Stimulated activated CD4-positive, alpha-beta T cell treated with anti-CD3 and anti-CD28 coated beads, Interleukin-4, amount 100 ng/mL, for 24 hours (primary cell): ENCODE data around the gene CILP.
"Not testable (repeated sequence)": the region's sequence is repeated elsewhere in the genome, so short reads cannot be mapped to it uniquely, and the experiment has no call there.

Experiments used
- DNase-seq: peaks from one replicate; pipeline ENCODE4 v3.0.0-alpha.2; 2020

CILP gene

DNA sequence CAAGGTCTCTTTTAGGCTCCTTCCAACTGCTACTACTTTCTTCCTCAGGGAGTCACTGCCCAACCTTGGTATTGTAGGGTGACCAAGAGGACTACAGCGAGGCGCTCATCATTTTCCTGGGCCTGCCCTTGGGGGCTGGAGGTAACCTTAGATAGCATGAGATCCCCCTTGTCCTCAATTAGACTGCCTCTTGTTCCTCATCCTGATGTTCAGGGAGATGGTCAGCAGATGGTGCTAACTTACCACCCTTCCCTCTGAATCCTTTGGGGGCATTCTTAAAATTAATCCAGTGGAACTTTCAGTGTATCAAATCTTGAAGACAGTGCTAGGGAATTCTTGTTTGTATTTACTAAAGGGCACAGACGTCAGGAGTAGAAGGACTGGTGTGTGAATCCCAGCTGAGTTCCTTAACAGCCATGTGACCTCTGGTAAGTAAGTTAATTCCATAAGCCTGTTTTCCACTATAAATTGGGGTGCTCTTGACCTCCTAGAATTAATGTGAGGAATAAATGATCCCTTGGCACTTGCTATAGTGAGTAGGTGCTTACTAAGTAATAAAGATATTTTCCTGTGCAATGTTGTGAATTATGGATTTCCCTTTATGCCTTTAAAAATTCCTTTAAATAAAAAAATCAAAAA is 22.1 kb downstream of the CILP start:
- DNase-seq = peak; percentile 16

- not testable (repeated sequence) for DNase-seq
Measured at GRCh38 chr15:65188472-65188871, 22.8 kb downstream of the CILP start.

DNA sequence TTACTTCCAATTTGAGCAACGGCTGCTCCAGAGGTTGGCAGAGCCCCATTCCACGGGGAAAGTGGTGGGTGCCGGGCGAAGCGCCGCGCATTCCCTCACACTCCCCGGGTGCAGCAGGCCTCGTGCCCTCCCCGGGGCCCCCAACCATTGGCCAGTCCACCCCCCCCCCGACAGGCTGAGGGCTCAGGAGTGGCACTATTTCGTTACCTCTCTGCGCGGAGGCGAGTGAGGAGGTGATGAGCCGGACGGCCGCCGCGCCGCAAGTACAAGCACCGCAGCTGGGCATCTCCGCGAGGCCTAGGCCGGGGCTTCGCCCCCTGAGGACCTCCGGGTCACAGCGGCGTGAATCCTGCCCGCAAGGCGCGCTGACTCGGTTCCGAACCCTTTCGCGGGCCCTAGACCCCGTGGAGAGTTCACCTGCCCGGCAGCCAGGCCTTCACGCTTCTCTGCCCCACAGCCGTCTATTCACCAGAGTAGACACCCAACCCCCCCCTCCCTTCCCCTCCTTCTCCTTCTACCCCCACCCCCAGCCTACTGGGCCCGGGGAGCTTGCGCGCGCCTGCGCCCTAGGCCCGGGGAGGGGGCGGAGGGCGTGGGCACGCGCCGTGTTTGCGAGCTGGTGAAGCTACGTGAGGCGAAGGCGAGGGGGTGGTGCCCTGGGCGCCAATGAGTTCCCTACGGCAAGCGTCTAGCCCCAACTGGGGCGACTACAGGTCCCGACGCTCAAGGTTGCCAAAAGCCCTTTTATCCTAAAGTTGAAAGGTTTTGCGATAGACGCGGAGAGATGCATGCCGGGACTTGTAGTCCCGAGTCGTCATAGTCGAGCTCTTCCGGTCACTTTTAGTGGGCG is 26.2 kb downstream of the CILP start, which contains the start of gene CLPX:
Gene CLPX, minus strand, starts transcription at position 475 of the 850 bp plus-strand sequence. Its CDS starts 189 bp downstream, at position 286.
- DNase-seq = peak; percentile 88

DNA sequence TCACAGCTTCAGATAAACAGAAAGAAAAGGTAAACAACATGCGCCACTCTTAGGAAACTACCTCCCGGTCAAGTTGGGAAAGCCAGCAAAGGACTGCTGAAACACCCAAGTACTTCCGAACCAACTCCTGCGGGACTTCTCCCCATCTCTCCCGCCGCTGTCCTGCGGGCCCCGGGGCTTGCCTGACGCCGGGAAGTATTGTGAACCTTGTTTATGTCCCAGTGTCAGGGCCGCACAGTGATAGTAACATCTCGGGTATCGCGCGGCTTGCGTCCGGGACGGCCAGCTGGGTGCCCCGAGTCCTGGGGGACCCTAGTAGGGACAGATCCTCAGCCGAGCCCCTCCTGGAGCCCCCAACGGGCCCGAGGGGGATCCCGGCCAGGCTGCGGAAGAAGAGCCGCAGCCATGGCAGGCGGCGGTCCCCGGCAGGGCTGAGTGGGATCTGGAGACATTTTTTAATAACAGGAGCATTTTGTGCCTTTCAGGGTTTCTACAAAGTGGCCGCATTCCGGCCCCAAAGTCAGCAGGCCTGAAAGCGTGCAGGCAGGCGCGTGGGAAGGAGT is 26.9 kb downstream of the CILP start:
- peak; percentile 29 for DNase-seq

DNA sequence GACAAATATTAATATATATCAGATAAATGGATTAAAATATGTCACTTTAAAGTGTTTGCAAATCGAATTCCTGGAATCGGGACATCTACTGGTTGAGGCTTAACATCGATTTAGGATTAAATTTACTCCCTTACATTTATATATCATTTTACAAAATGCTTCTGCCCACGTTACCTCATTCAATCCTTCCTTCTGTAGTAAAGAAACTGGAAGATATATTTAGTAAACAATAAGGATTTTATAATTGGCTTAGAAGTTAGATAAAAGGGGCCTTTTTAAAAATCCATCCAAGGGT is 27.5 kb downstream of the CILP start:
- DNase-seq = no peak

GRCh38 chr15:65182538-65182937 is 28.7 kb downstream of the CILP start:
- DNase-seq = no peak

DNA sequence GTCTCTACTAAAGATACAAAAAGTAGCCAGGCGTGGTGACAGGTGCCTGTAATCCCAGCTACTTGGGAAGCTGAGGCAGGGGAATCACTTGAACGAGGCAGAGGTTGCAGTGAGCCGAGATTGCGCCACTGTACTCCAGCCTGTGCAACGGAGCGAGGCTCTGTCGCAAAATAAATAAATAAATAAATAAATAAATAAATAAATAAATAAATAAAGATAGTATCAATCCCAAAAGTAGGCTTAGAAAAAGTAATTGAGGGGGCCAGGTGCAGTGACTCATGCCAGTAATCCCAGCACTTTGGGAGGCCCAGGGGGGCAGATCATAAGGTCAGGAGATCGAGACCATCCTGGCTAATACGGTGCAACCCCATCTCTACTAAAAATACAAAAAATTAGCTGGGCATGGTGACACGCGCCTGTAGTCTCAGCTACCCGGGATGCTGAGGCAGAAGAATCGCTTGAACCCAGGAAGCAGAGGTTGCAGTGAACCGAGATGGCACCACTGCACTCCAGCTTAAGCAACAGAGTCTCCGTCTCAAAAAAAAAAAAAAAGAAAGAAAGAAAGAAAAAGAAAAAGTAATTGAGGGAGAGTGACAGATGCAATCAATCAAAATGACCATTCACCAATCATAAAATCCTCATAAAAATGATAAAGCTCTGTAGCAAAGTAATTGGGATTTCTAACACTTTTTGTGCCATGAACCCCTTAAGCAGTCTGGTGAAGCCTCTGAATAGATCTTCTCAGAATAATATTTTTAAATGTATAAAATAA is 29.5 kb downstream of the CILP start:
- DNase-seq = not testable (repeated sequence)

- no peak for DNase-seq
Measured at GRCh38 chr15:65180167-65180566, 31.1 kb downstream of the CILP start.

DNA sequence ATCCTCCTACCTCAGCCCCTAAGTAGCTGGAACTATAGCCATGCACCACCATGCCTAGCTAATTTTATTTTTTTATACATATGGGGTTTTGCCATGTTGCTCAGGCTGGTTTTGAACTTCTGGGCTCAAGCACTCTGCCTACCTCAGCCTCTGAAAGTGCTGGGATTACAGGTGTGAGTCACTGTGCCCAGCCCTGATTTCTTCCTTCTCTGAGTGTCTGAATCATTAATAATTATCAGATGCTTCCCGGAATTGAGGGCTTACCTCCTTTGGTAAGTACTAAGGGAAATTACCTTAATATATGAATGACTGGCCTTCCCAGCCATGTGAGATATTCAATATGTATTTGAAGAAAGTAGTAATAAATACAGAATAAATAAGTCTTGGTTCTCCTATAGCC is 33.4 kb downstream of the CILP start:
- DNase-seq = no peak

GRCh38 chr15:65176056-65176455 is 35.2 kb downstream of the CILP start:
- no peak for DNase-seq

GRCh38 chr15:65175511-65175910 is 35.8 kb downstream of the CILP start:
- DNase-seq = no peak

DNA sequence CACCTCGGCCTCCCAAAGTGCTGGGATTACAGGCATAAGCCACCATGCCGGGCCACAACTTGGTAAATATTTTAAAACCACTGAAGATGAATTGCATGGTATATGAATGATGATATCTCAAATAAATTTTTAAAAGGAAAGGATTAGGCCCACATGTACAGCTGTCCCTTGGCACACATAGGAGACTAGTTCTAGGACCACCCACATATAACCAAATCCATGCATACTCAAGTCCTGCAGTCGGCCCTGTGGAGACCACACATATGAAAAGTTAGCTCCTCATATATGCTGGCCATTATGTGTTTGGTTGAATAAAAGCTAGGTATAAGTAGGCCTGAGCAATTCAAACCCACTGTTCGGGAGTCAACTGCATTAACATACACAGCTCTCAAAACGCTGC is 36.8 kb downstream of the CILP start:
- DNase-seq = no peak

GRCh38 chr15:65172531-65172930 is 38.7 kb downstream of the CILP start:
- no peak for DNase-seq

DNA sequence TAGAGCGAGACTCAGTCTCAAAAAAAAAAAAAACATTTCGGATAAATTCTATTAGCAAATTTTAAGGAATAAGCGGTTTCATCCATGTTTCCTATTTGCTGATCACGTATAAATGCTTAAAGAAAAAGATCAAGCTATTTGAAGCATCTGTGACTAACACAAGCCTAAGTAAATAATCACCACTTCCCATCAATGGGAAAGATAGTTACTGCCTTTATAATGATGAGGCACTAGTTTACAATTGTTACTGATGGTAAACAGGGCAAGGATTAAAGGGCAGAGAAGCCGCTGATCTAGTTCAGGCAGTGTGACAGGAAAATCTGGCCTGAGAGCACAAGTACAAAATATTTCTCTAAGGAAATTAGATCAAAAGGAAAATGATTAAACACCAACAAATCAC is 39.8 kb downstream of the CILP start:
- no peak for DNase-seq

- no peak for DNase-seq
Measured at GRCh38 chr15:65165875-65166274, 45.4 kb downstream of the CILP start.

- DNase-seq = no peak
Measured at GRCh38 chr15:65164139-65164538, 47.1 kb downstream of the CILP start.

GRCh38 chr15:65163041-65163440 is 48.2 kb downstream of the CILP start:
- no peak for DNase-seq

GRCh38 chr15:65156692-65157091 is 54.6 kb downstream of the CILP start:
- no peak for DNase-seq

DNA sequence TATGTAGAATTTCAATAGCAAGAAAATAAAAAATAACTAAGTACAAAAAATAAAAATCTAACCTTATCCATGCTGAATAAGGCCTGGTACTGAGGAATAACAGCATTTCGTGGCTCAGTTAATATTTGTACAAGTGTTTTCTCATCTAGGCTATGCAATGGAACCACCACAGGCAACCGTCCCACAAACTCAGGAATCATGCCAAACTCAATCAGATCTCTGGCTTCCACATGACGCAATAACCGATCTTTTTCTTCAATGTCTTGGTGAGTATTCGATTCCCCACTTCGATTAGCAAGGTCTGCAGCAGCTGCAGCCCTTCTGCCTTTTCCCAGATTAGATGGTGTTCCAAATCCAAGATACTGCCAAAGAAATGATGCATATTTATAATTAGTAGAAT is 56.6 kb downstream of the CILP start:
- no peak for DNase-seq

DNA sequence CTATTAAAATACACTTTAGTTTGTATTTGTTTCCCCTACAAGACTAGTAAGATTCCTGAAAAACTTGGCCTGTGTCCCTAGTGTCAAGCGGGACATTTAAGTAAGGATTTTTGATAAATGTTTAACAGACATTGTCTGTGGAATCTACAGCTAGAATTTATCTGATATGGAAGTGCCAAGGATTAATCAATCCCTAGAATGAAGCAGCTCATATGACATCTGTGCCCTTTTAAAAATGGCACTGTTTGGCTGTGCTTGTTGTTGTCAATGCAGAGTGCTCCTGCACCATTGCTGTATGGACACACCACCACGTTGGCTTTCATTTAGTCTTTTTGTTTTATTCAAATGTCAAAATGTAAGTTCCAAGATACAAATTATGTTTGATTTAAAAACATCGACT is 63.4 kb downstream of the CILP start:
- DNase-seq = no peak

GRCh38 chr15:65146438-65146837 is 64.8 kb downstream of the CILP start:
- DNase-seq = no peak
